NCI-H748 treated with DMSO at 0.1 percent for 48 hours (cell line): ENCODE measurements around the gene PLA2G3.

ENCODE experiments used
- DNase-seq: peaks from one replicate; lab custom pipeline; 2025; lab: John Stamatoyannopoulos, UW

PLA2G3 gene

GRCh38 chr22:31085928-31086327 lies 54.4 kb downstream of the PLA2G3 start:
- no peak for DNase-seq

- no peak for DNase-seq
Measured at GRCh38 chr22:31085493-31085824, 54.8 kb downstream of the PLA2G3 start.

- no peak for DNase-seq
Measured at GRCh38 chr22:31084811-31085492, 55.4 kb downstream of the PLA2G3 start.
